NOMO-1 (cell line): Measurements from ENCODE around the gene NKIRAS1.

Experiments used
- DNase-seq, 2 experiments: peaks; one replicate each; lab custom pipeline; 2025; ENCODE audit not compliant: unreplicated experiment in 2 of 2; lab: John Stamatoyannopoulos, UW

Gene NKIRAS1

DNA sequence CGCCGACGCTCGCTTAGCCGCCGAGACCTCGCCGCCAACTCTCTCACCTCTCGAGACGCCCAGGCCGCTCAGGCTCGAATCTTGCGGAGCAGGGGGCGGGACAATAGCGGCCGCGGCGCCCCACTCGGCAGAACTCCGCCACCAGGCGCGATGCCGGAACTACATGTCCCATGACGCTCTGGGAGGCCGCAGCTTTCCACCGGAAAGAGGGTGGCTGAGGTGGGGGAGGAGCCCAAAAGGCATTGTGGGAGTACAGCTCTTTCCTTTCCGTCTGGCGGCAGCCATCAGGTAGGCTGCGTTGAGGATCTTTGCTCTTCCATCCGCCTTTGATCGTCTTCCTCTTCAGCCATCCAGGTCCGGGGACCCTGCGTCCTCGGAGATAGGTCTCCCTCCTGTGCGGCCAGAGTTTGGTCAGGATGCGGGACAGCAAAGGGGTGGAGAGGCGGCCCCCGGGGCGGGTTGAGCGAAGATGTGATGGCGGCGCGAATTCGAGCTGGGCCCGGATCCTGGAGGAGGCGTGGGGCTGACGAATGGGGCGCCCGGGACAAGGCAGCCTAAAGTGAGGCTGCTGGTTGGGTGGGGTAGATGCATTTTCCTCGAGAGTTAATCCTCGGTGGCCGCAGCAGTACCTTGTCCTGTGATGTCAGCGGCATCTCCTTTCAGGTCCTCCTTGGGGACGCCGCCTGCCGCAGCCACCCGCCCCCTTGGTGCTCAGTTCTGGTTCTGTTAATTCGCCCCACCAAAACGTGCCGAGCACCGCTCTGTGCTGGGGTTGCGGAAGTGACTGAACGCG lies at the start of gene NKIRAS1, which contains the start of gene RPL15:
Gene NKIRAS1 (minus strand): TSS at position 105 of the 793 bp plus-strand sequence. CDS start 6,086 bp downstream, outside the sequence.
Gene RPL15 (plus strand): TSS at position 247 of the 793 bp plus-strand sequence. CDS start 728 bp downstream, outside the sequence.
- peak; percentile 94 to 99 for DNase-seq

DNA sequence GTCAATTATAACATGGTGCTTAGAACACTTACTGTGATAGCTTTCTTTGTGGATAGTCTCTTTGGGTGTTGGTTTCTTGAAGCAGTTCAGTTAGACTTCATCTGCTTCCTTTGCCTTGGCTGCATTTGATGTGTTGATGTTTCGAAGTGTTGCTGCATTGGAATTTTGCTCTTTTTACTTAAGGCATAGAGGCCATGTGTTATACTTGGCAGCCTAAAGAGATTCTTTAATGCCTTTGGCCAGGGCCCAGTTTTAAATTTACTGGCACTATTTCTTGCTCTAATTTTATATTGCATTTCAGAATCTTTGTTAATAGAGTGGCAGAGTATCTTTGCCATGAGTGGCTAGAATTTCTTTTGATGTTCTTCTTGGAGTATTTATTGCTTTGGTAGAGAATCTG lies 49.5 kb upstream of the NKIRAS1 start:
- no peak for DNase-seq

DNA sequence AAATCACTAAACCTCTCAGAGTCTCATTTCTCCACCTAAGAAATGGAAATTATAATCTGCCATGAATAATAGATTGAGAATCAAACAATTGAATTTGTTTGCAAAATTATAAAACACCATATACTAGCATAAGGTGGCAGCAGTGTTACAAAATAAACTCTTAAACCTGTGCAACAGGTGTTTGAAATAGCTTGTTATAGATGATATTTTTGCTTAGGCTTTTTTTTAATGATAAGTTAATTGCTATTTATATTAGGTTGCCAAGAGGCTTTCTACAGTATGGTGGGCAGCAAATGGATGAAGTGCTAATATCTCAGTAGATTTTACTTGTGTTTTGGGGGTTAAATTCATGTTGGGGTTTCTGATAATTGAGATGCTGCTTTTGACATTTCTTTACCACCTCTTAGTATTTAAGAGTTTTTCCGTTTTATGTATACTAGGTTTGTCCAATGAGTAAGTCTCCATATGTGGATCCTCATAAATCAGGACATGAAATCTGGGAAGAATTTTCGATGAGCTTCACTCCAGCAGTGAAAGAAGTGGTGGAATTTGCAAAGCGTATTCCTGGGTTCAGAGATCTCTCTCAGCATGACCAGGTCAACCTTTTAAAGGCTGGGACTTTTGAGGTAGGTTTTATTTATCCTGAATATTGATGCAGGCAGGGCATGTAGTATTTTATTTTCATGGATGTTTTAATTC lies 47.9 kb upstream of the NKIRAS1 start:
- no peak for DNase-seq

DNA sequence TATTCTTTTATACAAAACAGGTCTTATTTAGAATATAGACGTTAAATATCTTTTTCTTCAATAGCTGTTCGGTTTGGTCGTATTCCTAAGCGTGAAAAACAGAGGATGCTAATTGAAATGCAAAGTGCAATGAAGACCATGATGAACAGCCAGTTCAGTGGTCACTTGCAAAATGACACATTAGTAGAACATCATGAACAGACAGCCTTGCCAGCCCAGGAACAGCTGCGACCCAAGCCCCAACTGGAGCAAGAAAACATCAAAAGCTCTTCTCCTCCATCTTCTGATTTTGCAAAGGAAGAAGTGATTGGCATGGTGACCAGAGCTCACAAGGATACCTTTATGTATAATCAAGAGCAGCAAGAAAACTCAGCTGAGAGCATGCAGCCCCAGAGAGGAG lies 45.1 kb upstream of the NKIRAS1 start:
- DNase-seq, result no peak

DNA sequence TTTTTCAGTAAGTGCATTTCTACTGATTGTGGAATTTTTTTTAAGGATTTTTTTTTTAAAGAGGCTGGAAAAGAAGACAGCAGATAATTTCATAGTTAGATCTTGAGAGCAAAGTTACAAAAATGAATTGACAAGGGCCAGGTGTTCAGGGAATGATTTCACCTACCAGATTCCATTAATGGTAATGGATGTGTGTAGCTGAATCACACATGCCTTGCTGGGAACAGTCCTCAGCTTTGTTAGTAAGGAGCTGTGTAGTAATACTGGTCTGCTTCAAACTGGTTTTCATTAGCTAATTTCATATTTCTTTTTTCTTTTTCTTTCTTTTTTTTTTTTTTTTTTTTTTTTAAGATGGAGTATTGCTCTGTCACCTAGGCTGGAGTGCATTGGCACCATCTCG lies 44.3 kb upstream of the NKIRAS1 start:
- DNase-seq, result no peak

DNA sequence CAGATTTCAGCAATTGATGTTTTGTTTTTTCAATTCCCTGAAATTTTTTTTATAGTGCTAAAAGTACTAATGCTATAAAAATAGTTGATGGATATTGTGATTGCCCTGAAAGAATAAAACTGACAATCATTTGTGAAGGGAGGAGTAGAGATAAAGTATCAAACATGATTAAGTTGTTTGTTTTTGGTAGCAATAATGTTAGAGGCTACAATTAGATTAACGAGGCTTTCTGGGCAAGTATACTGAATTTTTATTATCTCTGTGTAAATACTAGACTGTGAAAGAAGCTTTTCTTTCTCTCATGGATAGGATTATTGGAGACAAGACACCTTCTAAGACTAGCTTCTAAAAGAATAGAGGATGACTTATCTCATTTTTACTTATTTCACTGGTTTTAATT lies 43.9 kb upstream of the NKIRAS1 start:
- DNase-seq, result no peak

DNA sequence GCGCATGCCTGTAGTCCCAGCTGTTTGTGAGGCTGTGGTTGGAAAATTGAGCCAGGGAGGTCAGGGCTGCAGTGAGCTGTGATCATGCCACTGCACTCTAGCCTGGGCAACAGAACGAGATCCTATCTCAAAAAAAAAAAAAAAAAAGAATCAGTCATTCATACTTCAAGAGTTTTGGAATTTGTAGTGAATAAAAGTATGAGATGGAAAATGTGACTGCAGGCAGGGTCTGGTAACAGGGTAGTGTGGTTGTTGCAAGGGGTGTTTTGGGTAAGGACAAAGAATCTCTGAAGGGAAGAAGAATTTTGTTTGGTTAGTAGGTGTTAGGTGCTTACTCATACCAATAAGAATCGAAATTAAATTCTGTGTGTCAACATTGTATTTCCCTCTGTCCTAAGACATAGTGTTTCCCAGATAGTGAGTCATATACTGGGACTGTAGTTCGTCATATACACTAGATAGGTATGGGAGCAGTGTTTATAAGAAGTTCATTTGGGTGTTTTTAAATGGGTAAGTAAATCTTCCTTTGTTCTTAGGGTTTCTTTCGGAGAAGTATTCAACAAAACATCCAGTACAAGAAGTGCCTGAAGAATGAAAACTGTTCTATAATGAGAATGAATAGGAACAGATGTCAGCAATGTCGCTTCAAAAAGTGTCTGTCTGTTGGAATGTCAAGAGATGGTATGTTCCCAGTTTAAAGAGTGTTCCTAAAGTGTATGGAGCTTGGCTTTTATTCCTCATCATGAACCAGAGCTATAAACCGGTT lies 42.5 kb upstream of the NKIRAS1 start:
- no peak for DNase-seq

DNA sequence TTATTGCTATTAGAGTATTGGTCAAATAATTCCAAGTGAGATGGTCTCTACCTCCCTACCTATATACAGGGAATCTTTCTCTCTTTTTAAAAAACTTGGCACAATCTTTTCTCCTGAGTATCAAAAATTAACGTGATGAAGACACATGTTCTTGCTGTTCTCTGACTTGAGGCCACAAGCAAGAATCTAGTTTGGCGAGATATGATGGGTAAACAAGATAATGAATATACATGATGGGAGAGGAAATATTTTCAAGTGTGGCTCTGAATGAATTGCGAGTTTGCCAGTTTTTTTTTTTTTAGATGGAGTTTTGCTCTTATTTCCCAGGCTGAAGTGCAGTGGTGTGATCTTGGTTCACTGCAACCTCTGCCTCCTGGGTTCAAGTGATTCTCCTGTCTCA lies 39.9 kb upstream of the NKIRAS1 start:
- no peak for DNase-seq

DNA sequence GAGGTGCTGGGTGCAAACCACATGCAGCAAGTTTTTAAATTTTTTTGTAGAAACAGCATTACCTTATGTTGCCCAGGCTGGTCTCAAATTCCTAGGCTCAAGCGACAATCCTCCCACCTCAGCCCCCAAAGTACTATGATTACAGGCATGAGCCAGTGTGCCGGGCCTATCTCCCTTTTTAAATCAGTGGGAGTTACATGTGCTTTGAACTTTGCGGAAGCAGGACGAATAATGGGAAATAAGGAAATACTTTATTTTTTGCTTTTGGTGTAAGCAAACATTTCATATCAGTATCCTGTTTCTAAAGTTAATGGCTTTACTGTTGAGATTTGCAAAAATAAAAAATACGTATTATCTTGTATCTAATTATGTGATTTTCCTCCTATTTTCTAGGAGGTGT lies 37.4 kb upstream of the NKIRAS1 start:
- DNase-seq, result no peak

DNA sequence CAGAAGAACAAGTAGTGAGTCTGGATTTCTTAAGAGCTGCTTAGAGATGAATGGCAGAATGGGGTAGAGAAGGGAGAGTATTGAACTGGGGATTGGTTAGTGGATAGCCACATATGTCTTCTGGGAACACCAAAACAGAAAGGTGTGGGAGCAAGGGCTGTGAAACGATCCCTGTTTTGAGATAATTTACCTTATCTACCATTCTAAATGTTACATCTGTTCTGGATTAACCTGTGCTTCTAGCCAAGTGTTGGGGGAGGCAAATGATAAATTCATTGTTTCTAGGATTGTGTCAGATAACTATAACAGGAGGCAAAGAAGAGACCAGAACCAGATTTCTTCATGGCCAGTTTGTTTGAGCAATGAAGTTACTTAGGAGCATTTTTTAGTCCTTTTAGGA lies 36.7 kb upstream of the NKIRAS1 start:
- no peak for DNase-seq

DNA sequence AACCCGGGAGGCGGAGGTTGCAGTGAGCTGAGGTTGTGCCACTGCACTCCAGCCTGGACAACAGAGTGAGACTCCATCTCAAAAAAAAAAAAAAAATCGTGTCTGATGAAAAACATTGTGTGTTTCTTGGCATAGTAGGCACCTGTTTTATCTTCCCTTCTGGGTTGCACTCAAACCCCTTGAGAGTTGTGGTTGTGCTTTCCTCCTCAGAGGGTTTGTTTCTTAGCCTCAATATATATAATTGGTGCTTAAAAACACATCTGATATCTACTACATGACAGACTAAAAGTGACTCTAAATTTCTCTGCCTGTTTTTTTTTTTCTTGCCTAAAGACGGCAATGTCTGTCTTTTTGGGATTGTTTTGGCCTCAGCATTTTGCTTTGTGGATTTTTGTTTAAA lies 35.9 kb upstream of the NKIRAS1 start:
- DNase-seq, result no peak

DNA sequence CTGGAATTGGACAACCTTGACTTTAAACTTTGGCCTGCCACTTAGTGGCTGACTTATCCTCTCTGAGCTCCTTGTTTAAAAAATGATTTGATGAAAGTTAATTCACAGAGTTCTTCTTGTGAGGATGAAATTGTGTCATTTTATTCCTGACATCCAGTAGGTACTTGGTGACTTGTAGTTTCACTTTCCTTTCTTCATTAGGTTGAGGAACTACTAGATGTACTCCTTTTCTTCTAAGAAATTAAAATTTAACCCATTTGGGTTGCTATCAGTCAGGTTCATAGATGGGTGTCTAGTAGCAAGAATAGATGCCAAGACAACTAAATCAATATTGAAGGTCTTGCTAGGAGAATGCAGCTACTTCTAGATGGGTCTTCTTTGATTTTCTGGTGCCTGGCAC lies 33.5 kb upstream of the NKIRAS1 start:
- DNase-seq, result peak in 1 of 2 experiments; percentile 43

DNA sequence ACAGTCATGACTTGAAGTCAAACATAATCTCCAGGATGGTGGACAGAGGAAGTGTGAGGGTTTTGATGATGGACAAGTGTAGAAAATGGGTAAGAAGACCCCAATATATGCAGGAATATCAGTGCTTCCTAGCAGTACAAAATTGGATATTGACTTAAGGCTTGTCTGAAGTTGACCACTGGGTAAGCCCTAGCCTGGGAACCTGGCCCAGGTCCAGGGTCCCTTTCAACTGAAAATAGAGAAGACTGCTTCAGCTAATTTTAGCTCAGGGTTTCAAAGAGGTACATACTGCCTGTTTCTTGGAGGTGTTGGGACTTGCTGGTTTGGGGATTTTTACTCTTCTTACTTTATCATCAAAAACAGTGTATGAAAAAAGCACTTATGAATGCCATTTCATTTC lies 33.0 kb upstream of the NKIRAS1 start:
- no peak for DNase-seq

DNA sequence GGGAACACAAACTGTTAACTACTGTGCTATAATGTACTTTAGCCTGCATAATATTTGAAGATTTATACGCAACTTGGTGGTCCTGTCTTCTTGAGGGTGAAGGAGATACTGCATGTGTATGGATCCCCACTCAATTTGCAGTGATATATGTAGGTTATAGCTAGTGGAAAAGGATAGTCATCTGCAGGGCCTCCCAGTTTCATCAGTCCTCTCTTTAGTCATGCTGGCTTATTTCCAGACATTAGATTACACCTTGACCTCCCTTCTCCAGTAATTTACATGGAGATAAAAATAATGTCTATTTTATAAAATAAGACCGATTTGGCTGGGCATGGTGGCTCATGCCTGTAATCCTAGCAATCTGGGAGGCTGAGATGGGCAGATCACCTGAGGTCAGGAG lies 32.0 kb upstream of the NKIRAS1 start:
- no peak for DNase-seq

DNA sequence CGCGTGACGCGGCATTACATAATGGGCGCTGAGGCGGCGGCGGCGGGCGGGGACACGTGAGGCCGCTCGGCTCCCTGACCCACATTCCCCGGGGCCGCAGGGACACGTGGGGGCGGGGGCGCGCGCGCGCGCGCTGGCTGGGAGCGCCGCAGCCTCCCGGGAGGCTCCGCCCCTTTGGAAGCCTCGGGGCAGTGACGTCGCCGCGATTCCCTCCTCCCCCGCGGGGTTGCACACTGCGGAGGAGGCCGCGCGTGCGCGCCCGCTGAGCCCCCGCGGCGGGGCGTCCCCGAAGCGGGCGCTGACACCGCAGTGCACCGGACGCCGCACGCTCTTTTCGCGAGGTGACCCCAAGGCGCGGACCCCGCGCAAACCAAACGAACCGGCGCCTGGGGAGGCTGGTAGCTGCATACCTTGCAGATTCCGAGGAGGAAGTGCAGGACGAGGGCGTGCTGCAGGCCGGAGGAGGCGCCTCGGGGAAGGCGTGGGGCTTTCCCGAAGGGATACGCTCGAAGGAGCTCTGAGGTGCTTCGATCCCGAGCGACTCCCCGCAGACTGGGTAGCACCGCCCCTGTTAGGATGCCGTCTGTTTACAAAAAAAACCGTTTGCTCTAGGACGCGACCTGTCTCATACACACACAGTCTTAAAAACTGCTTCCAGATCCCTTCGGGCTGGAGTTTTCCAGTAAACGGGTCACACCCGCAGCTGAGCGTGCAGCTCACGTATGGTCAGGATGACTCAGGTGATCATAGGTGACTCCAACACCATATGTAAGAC lies 29.3 kb upstream of the NKIRAS1 start:
- peak; percentile 91 to 94 for DNase-seq

DNA sequence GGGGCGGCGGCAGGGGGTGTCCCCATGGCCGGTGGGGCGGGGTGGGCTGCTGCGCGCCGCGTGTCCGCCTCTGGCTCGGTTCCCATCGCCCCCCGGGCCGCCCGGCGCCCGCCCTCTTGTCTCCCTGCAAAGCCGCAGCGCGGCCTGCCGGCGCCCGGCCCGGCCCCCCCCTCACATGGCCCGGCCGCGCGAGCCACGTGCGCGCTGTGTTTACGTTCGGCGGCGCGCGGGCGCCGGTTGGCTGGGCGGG lies 28.8 kb upstream of the NKIRAS1 start:
- DNase-seq, result no peak

DNA sequence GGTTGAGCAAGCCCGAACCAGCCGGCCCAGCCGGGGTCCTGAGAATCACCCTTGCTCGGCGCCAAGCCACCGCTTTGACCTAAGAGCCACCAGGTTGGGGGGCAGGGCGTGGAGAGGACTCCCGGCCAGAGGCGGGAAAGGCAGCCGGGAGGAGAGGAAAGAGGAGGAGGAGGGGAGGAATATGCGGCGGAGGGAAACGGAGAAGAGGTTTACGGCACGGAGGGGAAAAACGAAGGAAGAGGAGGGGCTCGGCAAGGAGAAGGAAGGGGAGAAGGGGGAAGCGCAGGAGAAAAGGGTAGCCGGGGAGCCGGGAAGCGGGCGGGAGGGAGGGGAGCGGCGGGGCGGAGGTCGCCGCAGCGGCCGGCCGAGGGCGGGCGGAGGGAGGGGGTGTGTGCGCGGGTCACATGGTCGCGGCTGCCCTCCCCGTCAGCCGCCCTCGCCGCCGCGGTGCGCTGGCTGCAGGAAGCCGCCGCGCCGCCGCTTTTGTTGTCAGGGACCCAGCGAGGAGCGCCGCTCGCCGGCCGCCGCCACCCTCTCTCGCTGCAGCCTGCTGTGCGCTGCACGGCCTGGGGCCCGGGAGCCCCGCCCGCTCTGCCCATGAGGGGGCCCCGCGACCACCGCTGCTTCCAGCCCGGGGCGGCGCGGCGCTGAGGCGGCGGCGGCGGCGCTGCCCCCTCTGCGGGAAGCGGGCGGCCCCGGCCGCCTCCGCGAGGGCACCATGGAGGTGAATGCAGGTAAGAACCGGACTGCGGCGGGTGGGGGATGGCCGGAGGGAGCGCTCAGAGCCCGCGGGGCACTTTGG lies 28.3 kb upstream of the NKIRAS1 start, which contains the start of gene NR1D2:
Gene NR1D2 (plus strand): TSS at position 426 of the 802 bp plus-strand sequence. CDS start 293 bp downstream, at position 719.
- peak; percentile 59 to 85 for DNase-seq

DNA sequence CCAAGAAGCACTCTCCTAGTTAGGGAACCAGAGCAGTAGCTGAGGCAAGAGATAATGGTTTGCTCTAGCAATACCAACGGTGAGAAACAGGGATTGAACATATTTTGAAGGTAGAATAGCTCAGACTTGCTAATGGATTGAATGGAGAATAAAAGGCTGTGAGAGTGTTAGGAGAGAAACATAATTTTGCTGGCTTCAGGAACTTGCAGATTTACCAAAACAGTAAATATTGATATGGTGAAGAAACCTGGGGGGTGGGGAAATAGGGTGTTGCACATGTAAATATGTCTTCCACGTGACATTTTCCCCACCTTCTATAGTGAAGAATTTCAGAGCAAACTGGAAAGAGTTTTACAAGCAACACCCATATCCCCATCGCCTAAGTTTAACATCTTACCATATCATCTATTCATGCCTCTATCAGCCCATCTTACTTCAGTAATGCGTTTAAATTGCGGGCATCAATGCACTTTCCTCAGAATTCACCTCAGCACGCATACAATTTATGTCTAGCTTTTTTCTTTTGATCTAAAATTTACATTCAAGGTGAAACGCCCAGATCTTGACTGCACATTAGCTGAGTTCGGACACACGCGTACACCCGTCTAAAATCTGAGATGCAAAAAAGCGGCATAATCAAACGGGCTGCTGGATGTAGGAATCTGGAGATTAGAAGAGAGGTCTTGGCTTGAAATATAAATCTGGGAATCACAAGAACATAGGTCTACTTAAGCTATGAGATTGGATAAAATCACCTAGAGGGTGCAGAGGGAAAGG lies 27.4 kb upstream of the NKIRAS1 start:
- peak in 1 of 2 experiments; percentile 10 for DNase-seq

DNA sequence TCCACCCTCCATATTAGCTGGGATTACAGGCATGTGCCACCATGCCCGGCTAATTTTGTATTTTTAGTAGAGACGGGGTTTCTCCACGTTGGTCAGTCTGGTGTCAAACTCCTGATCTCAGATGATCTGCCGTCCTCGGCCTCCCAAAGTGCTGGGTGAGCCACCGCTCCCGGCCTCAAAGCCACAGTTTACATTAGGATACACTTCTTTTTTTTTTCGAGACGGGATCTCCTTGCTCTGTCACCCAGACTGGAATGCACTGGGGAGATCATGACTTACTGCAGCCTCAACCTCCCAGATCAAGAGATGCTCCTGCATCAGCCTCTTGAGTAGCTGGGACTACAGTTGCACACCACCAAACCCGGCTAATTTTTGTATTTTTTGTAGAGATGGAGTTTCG lies 25.8 kb upstream of the NKIRAS1 start:
- DNase-seq, result no peak
